Measurements from ENCODE around the gene RHOV. TPM values are rescaled to one million over a fixed set of nuclear protein-coding genes. Genes with fewer than 3 reads are reported as not detected.

The RHOV gene
- total RNA-seq, 2 donors from 2014 or later, result 5.9 to 11.7 TPM

GRCh38 chr15:40850576-40851112, 23.4 kb downstream of the RHOV start:
- no peaks in the 10 kb centered on the region for H3K4me1 ChIP-seq (replicated peaks)
- WGBS, result 90% methylated on average over 8 of the region's 8 CpGs
- H3K4me3 ChIP-seq, result no peak overlapping the region
- TF ChIP-seq POLR2AphosphoS5 (IDR thresholded peaks at IDR 0.05) (no peak), POLR2A (IDR thresholded peaks at IDR 0.05) (no peak)
- TF ChIP-seq, protein P1, sequence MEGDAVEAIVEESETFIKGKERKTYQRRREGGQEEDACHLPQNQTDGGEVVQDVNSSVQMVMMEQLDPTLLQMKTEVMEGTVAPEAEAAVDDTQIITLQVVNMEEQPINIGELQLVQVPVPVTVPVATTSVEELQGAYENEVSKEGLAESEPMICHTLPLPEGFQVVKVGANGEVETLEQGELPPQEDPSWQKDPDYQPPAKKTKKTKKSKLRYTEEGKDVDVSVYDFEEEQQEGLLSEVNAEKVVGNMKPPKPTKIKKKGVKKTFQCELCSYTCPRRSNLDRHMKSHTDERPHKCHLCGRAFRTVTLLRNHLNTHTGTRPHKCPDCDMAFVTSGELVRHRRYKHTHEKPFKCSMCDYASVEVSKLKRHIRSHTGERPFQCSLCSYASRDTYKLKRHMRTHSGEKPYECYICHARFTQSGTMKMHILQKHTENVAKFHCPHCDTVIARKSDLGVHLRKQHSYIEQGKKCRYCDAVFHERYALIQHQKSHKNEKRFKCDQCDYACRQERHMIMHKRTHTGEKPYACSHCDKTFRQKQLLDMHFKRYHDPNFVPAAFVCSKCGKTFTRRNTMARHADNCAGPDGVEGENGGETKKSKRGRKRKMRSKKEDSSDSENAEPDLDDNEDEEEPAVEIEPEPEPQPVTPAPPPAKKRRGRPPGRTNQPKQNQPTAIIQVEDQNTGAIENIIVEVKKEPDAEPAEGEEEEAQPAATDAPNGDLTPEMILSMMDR (IDR thresholded peaks at IDR 0.05), result no peak
- no peaks in the 10 kb centered on the region for H3K9me3 ChIP-seq
- H3K27me3 ChIP-seq (replicated peaks; ENCODE audit: insufficient read depth), result no peaks in the 10 kb centered on the region
- intact Hi-C loops (cut with DNase I), result no loop called here
- no peak for DNase-seq (ENCODE audit: low spot score)
- H3K36me3 ChIP-seq, result peaks cover 0 to 7% of the 10 kb centered on the region in 2 donors
- no peak overlapping the region for H3K27ac ChIP-seq

DNA sequence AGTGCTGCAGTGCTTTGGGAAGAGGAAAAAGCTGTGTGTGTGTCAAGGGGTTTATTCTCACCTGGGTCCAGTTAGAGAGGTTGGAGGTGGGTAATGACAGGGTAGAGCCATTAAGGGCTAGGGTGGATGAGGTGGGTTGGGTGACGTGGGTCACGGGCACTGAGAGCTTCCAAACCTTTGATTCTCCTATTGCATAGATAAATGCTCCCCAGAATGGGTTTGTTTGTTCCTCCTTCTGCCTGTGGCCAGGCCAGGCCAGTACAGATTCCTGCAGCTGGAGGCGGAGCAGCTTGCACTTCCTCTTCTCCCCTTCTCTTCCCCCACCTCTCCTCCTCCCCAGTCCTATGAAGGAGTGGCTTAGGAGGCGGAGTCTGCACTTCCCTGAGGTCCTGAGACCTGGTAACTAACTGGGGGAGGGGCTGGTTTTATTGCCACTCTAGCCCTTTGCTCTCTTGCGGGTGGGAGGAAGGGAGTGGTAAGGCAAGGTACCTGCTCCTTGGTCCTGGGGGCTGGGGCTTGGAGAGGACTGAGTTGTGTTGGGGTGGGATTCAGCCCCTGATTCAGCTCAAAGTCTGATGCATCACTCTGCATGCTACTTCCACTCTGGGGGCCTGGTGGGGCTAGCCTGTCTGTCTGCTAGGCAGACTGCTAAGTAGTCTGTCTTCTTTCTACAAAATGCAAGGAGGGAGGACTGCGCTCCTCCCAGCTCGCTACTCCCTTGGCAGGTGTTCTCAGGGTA, 26.6 kb downstream of the RHOV start:
- 44% methylated on average over 7 of the region's 7 CpGs for WGBS
- DNase-seq (ENCODE audit: low spot score), result peak; percentile 87

DNA sequence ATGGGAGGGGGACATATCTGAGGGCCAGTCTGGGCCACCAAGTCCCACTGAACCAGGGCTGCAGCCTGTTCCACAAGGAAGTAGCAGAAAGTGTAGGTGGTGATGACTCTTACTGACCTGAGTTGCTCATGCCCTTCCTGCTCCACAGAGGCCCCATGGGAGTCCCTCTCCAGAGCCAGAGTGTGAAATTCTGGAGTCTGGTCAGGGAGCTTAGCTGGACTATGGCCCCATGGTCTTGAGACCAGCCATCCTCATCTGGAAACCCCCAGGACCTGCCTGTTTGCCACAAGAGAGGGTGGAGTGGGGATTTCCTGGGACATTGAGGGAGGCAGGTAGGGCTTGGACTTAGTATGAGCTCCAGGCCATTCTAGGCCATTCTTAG, 27.2 kb downstream of the RHOV start:
- intact Hi-C loops (cut with DNase I), result no loop called here
- Histone ChIP-seq H3K4me1 (replicated peaks) (no peaks in the 10 kb centered on the region), H3K27me3 (replicated peaks; ENCODE audit: insufficient read depth) (no peaks in the 10 kb centered on the region), H3K9me3 (no peaks in the 10 kb centered on the region), H3K27ac (peak overlapping the region; percentile 96 to 97), H3K4me3 (peak overlapping the region; percentile 73 to 79), H3K36me3 (no peaks in the 10 kb centered on the region)
- DNase-seq (ENCODE audit: low spot score), result no peak
- no peak for TF ChIP-seq POLR2A (IDR thresholded peaks at IDR 0.05)

More for the DNA sequence above, 26.6 kb downstream of the RHOV start:
- TF ChIP-seq, protein P1 (IDR thresholded peaks at IDR 0.05), result peak in 3 of 4 experiments; percentile 22 to 57 (median 54)
- TF ChIP-seq POLR2A (IDR thresholded peaks at IDR 0.05), result peak; percentile 84
- peak; percentile 92 for TF ChIP-seq POLR2AphosphoS5 (IDR thresholded peaks at IDR 0.05)
- intact Hi-C loops (cut with DNase I), result no loop called here
- peak overlapping the region in 1 of 2 donors; percentile 79 for H3K4me3 ChIP-seq
- H3K9me3 ChIP-seq, result no peaks in the 10 kb centered on the region
- peak overlapping the region; percentile 96 to 97 for H3K27ac ChIP-seq
- no peaks in the 10 kb centered on the region for H3K4me1 ChIP-seq (replicated peaks)
- no peaks in the 10 kb centered on the region for H3K36me3 ChIP-seq
- H3K27me3 ChIP-seq (replicated peaks; ENCODE audit: insufficient read depth), result no peaks in the 10 kb centered on the region

DNA sequence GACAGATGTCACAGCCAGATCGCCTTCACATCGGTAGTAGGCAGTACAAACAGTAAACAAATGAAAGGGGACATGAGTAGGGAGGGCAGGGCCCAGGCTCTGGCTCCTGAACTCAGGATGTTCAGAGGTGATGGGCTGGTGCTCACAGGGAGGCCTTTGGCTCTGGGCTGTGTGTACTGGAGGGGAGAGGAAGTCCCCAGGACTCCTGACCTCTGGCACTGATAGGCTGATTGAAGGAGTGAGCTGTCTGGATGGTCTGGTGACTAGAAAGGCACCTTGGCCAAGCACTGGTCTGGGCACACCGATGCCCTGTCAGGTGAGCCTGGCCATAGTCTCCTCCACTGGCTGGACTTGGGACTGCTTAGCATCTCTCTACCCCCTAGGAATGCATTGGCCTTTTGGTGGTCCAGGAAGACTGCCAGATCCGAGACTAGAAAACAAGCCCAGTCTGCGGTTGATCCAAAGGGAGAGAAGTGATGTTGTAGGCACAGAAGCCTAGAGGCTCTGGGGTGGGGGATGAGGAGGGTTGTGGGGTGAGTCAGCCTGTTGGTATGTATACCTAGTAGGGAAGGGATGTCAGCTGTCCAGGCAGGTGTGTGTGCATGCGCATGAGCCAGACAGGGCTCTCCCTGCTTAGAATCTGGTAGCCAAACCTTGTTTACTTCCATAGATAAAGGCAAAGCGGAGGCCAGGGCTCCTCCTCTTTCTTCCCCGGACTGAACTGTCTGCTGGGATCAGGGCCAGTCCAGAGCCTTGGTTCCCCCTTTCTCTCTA, 28.3 kb downstream of the RHOV start:
- H3K4me3 ChIP-seq, result peak overlapping the region; percentile 73 to 79
- TF ChIP-seq POLR2AphosphoS5 (IDR thresholded peaks at IDR 0.05) (peak; percentile 94), POLR2A (IDR thresholded peaks at IDR 0.05) (peak; percentile 86)
- TF ChIP-seq, protein P1 (IDR thresholded peaks at IDR 0.05), result peak in 2 of 4 experiments; percentile 3 to 17
- H3K36me3 ChIP-seq, result no peaks in the 10 kb centered on the region
- WGBS, result 49% methylated on average over 8 of the region's 8 CpGs
- H3K27me3 ChIP-seq (replicated peaks; ENCODE audit: insufficient read depth), result no peaks in the 10 kb centered on the region
- DNase-seq (ENCODE audit: low spot score), result peak; percentile 94
- no peaks in the 10 kb centered on the region for H3K4me1 ChIP-seq (replicated peaks)
- peak overlapping the region; percentile 96 to 97 for H3K27ac ChIP-seq
- H3K9me3 ChIP-seq, result no peaks in the 10 kb centered on the region
- intact Hi-C loops (cut with DNase I), result no loop called here

GRCh38 chr15:40845036-40845435, 29.0 kb downstream of the RHOV start:
- H3K4me1 ChIP-seq (replicated peaks), result no peaks in the 10 kb centered on the region
- DNase-seq (ENCODE audit: low spot score), result no peak
- WGBS, result 20% methylated on average over 12 of the region's 12 CpGs
- H3K27ac ChIP-seq, result peak overlapping the region; percentile 96 to 97
- H3K4me3 ChIP-seq, result peak overlapping the region; percentile 73 to 79
- no peaks in the 10 kb centered on the region for H3K36me3 ChIP-seq
- intact Hi-C loops (cut with DNase I), result no loop called here
- no peaks in the 10 kb centered on the region for H3K27me3 ChIP-seq (replicated peaks; ENCODE audit: insufficient read depth)
- no peaks in the 10 kb centered on the region for H3K9me3 ChIP-seq
- TF ChIP-seq, protein P1 (IDR thresholded peaks at IDR 0.05), result no peak
- TF ChIP-seq POLR2AphosphoS5 (IDR thresholded peaks at IDR 0.05), result no peak
- TF ChIP-seq POLR2A (IDR thresholded peaks at IDR 0.05), result no peak

All from prostate gland (tissue), 2 donors.